ENCODE measurements around the gene DNAJC17.

DNAJC17 gene

DNA sequence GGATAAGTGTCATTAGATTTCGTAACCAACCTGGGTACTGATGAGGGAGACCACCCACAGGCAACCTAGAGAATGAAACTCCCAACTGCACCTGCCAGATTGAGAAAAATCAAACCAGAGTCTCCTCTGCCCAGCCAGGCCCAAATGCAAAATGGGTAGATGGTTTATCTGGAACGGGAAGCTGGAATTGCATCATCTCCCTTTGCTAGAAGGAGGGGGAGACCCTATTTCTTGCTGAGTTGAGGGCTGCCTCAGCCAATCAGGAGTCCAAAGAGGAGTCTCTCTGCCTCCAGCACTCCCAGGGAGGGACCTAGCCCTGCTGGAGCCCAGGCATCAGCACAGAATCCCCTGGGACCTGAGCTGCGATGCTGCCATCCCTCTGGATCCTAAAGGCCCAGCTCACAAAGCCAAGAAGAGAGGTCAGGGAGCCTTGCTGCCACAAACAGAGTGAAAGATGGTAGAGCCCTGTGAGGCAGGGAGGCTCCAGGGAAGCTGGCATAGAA lies 60.3 kb downstream of the DNAJC17 start:
- in situ Hi-C loops (cut with HindIII; ENCODE audit: low sequenced_read_pairs): loop anchor here (10.0 kb wide), 1 partner anchor 138 kb away; no protein-coding TSS in a partner anchor

DNA sequence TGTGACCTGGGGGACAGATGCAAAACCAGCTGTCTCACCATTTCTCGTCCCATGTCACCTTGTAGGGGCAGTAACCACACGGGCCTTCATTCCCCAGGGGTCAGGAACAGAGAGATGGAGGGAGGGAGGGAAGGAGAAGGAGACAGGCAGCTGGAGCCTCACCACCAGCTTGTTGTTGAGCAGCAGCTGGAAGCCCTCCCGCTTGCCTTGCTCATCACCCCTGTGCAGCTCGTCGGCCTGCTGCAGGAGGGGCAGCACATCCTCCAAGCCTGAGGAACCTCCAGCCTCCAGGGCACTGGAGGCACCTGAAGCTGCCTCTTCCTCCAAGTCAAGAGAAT lies 62.5 kb downstream of the DNAJC17 start:
- in situ Hi-C loops (cut with HindIII; ENCODE audit: low sequenced_read_pairs): loop anchor here (10.0 kb wide), 1 partner anchor 140 kb away; no protein-coding TSS in a partner anchor

DNA sequence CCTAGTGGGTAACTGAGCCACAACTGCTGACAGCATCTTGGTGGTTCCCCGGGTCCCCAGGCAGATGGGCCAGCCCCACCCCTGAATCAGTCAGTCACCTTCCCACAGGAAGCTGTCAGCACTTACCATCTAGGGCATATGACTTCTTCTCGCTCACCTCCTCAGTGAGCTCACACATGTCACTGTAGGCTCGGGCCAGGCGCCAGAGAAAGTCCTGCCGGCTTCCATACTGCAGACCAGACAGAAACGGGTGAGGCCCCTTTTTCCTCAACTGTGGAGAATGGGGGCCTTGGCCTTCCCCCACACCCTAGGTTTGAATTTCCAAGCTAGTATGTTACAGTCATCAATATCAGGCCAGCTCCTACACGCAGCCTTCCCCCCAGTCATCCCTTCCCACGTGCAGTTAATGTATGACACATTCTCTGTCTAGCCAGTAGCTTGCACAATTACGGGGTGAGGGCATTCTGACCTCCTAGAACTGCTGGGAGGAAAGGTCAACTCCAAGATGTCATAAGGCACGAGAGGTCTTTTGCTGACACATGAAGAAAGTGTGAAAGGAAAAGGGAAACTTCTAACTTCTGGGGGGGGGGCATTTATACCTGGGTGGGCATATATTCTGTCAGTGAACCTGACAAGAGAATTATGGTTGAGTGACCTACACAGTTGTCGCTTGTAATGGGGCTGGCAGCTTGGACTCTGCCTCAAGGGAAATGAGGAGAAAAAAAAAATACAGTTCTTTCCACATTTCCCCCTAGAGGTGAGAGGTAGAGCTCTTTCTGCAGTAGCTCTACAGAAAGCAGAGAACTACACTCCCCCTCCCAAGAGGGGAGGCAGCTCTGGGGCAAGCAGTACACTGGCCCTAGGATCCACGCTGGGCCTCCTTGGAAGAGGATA lies 63.1 kb downstream of the DNAJC17 start:
- in situ Hi-C loops (cut with HindIII; ENCODE audit: low sequenced_read_pairs): loop anchor here (10.0 kb wide), 1 partner anchor 141 kb away; no protein-coding TSS in a partner anchor

DNA sequence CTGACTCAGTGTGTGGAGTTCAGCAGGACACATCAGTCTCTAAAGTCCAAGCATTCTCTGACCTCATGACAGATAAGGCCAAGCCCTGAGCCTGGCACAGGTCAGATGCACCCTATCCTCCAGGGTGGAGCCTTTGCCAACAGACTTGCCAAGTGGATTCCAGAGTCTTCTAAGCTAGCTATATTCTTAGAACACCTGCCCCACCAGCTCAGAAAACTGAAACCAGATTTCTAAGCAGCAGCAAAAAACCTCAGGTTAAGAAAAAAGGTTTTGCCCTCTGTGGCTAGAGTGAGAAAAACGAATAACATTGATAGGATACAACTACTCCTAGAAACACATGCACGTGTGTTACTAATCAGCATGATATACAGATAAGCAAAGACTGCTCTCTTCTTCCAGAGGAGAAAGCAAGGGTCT lies 63.8 kb downstream of the DNAJC17 start:
- in situ Hi-C loops (cut with HindIII; ENCODE audit: low sequenced_read_pairs): loop anchor here (10.0 kb wide), 1 partner anchor 141 kb away; no protein-coding TSS in a partner anchor

DNA sequence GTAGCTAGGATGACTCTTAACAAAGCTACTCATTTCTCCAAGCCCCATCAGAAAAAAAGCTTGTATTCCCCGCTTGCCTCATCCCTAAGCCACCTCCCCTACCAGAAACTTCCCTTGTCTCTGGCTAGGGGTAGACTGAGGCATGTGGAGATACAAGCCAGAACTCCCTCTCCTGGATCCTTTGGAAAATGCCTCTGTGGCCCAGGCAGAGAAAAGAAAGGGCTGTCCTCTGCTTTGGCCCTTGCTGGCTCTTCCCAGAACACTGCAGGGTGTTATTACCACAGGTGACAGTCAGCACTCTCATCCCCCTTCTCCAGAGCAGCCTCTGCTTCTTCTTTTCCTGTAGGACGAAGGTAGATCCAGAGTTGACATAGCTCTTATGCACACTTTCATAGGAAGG lies 67.4 kb downstream of the DNAJC17 start:
- in situ Hi-C loops (cut with HindIII; ENCODE audit: low sequenced_read_pairs): loop anchor here (10.0 kb wide), 1 partner anchor 145 kb away; no protein-coding TSS in a partner anchor

DNA sequence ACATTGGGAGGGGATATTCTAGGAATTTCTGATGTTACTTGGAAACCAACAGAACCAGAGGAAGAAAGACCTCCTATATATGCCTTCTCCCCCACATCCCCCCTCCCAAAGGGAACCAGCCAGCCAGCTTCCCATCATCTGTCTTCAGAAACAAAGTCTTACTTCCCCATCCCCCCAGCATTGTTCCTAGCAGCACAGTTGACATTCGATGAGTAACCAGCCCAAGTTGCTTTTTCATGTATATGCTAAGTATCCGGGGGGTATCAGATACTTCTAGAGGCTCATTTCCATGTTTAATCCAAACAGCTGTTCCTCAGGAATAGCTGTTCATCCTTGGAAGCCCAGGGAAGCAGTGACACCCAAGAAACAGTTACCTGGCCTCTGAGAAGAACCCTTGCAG lies 68.2 kb downstream of the DNAJC17 start:
- in situ Hi-C loops (cut with HindIII; ENCODE audit: low sequenced_read_pairs): no loop called here

DNA sequence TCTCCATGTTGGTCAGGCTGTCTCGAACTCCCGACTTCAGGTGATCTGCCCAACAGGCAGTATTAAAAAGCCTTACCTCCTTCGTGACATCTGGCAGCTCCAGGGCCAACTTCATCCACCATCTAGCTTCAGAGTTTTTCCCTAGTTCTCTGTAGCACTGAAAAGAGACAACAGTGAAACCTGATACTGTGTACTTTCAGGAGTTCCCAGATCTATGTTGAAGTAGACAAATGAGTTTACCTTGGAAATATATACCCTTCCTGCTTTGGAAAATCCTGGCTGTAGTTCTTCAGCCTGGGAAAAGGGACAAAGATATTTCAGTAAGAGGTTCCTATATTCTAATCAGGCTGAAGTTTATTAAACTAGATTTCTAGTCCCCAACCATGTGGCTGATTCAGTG lies 70.2 kb downstream of the DNAJC17 start:
- in situ Hi-C loops (cut with HindIII; ENCODE audit: low sequenced_read_pairs): no loop called here

DNA sequence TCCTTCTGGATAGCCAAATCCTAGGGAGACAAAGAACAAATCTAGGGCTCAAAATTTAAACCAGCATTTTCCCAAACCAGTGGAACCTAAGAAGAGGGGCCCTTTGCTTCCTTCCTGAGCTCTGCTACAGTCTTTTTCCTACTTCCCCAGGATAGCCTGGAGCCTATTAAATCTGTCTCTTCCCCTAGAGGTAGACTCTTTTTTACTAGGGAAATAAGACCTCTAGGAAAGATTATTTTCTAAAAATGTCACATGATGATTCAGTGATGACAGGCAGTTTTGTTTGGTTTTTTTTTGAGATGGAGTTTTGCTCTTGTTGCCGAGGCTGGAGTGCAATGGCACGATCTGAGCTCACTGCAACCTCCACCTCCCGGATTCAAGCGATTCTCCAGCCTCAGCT lies 70.7 kb downstream of the DNAJC17 start:
- in situ Hi-C loops (cut with HindIII; ENCODE audit: low sequenced_read_pairs): no loop called here

DNA sequence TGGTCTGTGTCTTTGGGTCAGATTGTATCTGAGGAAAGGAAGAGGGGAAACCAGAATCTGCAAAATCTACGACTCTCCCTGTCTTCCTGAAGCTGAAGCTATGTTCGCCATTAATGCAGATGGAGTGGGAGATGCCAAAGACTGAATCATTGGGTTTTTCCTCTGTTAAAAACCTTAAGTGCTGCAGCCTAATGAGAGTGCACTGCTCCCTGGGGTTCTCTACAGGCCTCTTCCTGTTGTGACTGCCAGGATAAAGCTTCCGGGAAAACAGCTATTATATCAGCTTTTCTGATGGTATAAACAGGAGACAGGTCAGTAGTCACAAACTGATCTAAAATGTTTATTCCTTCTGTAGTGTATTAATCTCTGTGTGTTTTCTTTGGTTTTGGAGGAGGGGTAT lies 76.2 kb downstream of the DNAJC17 start:
- in situ Hi-C loops (cut with HindIII; ENCODE audit: low sequenced_read_pairs): no loop called here

DNA sequence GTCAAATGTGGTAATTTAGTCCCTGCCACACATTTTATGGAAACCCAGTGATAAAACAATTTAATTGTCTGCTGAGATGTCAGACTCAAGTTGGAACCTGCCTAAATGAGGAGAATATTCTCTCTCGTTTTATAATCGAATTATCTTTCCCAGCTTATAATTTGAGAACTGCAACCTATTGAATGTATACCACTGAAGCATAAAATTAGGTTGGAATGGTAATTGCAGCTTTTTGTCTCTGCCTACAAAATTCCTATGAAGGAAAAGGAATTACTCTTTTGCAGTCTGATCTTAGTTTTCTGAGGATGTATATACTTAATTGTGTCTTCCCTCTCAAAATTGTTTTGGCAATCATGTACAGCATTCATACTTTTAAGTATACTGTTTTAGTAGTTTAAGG lies 83.4 kb downstream of the DNAJC17 start:
- in situ Hi-C loops (cut with HindIII; ENCODE audit: low sequenced_read_pairs): no loop called here

DNA sequence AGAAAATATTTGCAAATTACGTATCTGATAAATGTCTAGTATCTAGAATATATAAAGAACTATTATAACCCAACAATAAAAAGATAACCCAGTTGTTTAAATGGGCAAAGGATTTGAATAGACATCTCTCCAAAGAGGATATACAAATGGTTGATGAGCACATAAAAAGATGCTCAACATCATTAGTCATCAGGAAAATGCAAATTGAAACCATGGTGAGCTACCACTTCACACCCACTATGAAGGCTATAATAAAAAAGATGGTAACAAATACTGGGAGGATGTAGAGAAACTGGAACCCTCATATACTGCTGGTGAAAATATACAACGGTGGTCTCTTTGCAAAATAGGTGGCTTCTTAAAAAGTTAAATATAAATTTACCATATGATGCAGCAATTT lies 84.3 kb downstream of the DNAJC17 start:
- in situ Hi-C loops (cut with HindIII; ENCODE audit: low sequenced_read_pairs): no loop called here

DNA sequence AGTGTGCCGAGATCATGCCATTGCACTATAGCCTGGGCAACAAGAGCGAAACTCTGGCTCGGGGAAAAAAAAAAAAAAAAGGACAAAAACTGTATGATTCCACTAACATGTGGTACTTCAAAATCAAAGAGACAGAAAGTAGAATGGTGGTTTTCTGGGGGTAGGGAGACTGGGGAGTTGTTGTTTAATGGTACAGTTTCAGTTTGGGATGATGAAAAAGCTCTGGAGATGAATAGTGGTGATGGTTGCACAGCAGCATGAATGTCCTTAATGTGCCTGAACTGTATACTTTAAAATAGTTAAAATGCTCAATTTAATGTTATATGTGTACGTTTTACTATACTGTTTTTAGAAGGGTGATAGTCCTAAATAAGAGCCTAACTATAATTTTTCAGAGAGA lies 84.9 kb downstream of the DNAJC17 start:
- in situ Hi-C loops (cut with HindIII; ENCODE audit: low sequenced_read_pairs): no loop called here

DNA sequence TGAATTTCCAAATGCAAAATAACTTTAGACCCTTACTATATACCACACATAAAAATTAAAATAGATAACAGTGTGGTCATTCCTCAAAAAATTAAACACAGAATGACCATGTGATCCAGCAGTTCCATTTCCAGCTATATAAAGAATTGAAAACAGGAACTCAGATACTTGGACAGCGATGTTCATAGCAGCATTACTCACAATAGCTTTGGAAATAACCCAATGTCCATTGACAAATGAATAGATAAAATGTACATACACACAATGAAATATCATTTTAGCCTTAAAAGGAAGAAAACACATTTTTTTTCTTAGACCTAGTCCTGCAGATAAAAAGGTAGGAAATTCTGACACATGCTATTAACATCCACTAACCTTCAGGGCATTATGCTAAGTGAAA lies 85.6 kb downstream of the DNAJC17 start:
- in situ Hi-C loops (cut with HindIII; ENCODE audit: low sequenced_read_pairs): no loop called here

DNA sequence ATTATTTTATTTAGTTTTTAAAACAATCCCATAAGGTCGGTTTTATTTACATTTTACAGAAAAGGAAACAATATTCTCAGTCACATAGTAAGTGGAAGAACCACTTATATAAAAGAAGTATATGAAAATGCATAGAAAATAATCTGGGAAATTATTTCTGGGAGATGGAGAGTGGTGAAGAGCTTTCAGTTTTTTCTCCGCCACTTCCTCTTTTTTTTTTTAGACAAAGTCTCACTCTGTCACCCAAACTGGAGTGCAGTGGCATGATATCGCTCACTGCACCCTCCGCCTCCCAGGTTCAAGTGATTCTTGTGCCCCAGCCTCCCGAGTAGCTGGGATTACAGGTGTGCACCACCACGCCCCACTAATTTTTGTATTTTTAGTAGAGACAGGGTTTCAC lies 91.1 kb downstream of the DNAJC17 start:
- in situ Hi-C loops (cut with HindIII; ENCODE audit: low sequenced_read_pairs): no loop called here
